GM12878 (cell line): ENCODE data around the gene PPP1R36. TPM values are rescaled to one million over a fixed set of nuclear protein-coding genes. Genes with fewer than 3 reads are reported as not detected.

Source experiments
- ATAC-seq: fragments of 200-7000 bp; cut with Tn5 transposase; 3 replicates; pipeline ENCODE4 v1.9.1; 2020; ENCODE audit warnings: mild to moderate bottlenecking, moderate library complexity
- BruUV-seq: library from RNA; stranded (reverse); fragments of 400-500 nt; replicated peaks from 2 replicates; lab custom pipeline; 2021; lab: Mats Ljungman, UMichigan
- CTCF ChIA-PET: fragments of 300-600 bp; sonication (Branson Sonifier 250); formaldehyde crosslinking; extraction: SDS; loops from one replicate; lab custom pipeline; 2021; ENCODE audit warnings: inconsistent platforms; lab: Yijun Ruan, JAX
- POLR2A ChIA-PET: fragments of 350-600 bp; formaldehyde crosslinking; extraction: SDS; loops from one replicate; lab custom pipeline; 2021; ENCODE audit warnings: inconsistent platforms; lab: Charles Lee
- RAD21 ChIA-PET: fragments of 300-600 bp; sonication (Branson Sonifier 250); formaldehyde crosslinking; loops from one replicate; lab custom pipeline; 2023; ENCODE audit warnings: antibody characterized with exemption; ENCODE audit not compliant: unreplicated experiment; lab: Charles Lee
- SMC1A ChIA-PET: fragments of 300-600 bp; sonication (Branson Sonifier 250); formaldehyde crosslinking; loops from one replicate; lab custom pipeline; 2023; ENCODE audit not compliant: unreplicated experiment, uncharacterized antibody; lab: Charles Lee
- DNase-seq: peaks from one replicate; pipeline ENCODE4 v3.0.0-alpha.2; 2011; ENCODE audit warnings: low read depth, low spot score
- FAIRE-seq: peaks from 3 replicates; lab custom pipeline; 2011; peaks lifted over from hg19 to GRCh38; lab: Jason Lieb, UNC
- H2AFZ ChIP-seq: 2 replicates; pipeline ENCODE4 v1.6.0; 2011; ENCODE audit warnings: low read depth, low read length, control low read depth; ENCODE audit not compliant: control insufficient read depth
- H3K27ac ChIP-seq: 2 replicates; pipeline ENCODE4 v1.5.1; 2011; ENCODE audit warnings: control low read depth; ENCODE audit not compliant: control insufficient read depth, insufficient read depth
- H3K27me3 ChIP-seq, 2 experiments: replicated peaks in 1 of 2; 2 replicates each; pipeline versions ENCODE4 v1.6.0 to v1.6.1; 2011; ENCODE audit warnings: low read length in 1 of 2; ENCODE audit not compliant: control insufficient read depth in 2 of 2, insufficient read depth in 2 of 2
- H3K36me3 ChIP-seq, 2 experiments: 2 replicates each; pipeline ENCODE4 v1.5.1; 2011; ENCODE audit warnings: low read length in 1 of 2; ENCODE audit not compliant: control insufficient read depth in 2 of 2, insufficient read depth in 2 of 2
- H3K4me1 ChIP-seq: 2 replicates; pipeline ENCODE4 v1.6.1; 2011; ENCODE audit warnings: mild to moderate bottlenecking, low read length, moderate library complexity, mixed read lengths; ENCODE audit not compliant: control insufficient read depth, insufficient read depth
- H3K4me2 ChIP-seq: 2 replicates; pipeline ENCODE4 v1.6.0; 2011; ENCODE audit warnings: control low read depth; ENCODE audit not compliant: control insufficient read depth, insufficient read depth
- H3K4me3 ChIP-seq: fragments of 200-600 bp; sonication (generic); 2 replicates; pipeline ENCODE4 v1.5.1; 2016
- H3K79me2 ChIP-seq: 2 replicates; pipeline ENCODE4 v1.6.0; 2011; ENCODE audit warnings: low read length; ENCODE audit not compliant: control insufficient read depth, insufficient read depth
- H3K9ac ChIP-seq: 2 replicates; pipeline ENCODE4 v1.8.0; 2011; ENCODE audit warnings: low read length, control low read depth, mixed read lengths; ENCODE audit not compliant: control insufficient read depth, insufficient read depth
- H3K9me3 ChIP-seq: replicated peaks from 3 replicates; pipeline ENCODE4 v1.5.1; 2011; ENCODE audit warnings: mild to moderate bottlenecking, low read length; ENCODE audit not compliant: control insufficient read depth, insufficient read depth
- H4K20me1 ChIP-seq: 2 replicates; pipeline ENCODE4 v1.6.0; 2011; ENCODE audit not compliant: control insufficient read depth, insufficient read depth
- BHLHE40 ChIP-seq, 2 experiments: fragments of 450-650 bp in 1 of 2; IDR thresholded peaks; 2 replicates each; pipeline ENCODE4 v1.6.1; 2011 to 2017; ENCODE audit warnings: low read depth in 2 of 2, borderline replicate concordance in 1 of 2, improper control_type of control experiment in 1 of 2, low read length in 1 of 2, mild to moderate bottlenecking in 1 of 2
- FOXM1 ChIP-seq: IDR thresholded peaks from 2 replicates; pipeline ENCODE4 v1.6.1; 2012; ENCODE audit warnings: low read depth, mild to moderate bottlenecking, inconsistent platforms, low read length, moderate library complexity
- NFXL1 ChIP-seq: fragments of 450-650 bp; IDR thresholded peaks from 2 replicates; pipeline ENCODE4 v1.6.1; 2017; ENCODE audit warnings: antibody characterized with exemption, mild to moderate bottlenecking, borderline replicate concordance
- PAX8 ChIP-seq: fragments of 450-650 bp; IDR thresholded peaks from 2 replicates; pipeline ENCODE4 v1.6.1; 2017; ENCODE audit warnings: mild to moderate bottlenecking, moderate library complexity
- PKNOX1 ChIP-seq: fragments of 450-650 bp; IDR thresholded peaks from 2 replicates; pipeline ENCODE4 v1.6.1; 2016; ENCODE audit warnings: mild to moderate bottlenecking
- PML ChIP-seq: IDR thresholded peaks from 2 replicates; pipeline ENCODE4 v1.6.1; 2012; ENCODE audit warnings: low read length, inconsistent platforms
- RFX5 ChIP-seq: IDR thresholded peaks from 2 replicates; pipeline ENCODE4 v1.6.1; 2011; ENCODE audit warnings: low read depth, low read length, improper control_type of control experiment
- SRF ChIP-seq, 2 experiments: IDR thresholded peaks; 2 replicates each; pipeline ENCODE4 v1.6.1; 2011; ENCODE audit warnings: low read depth in 2 of 2, low read length in 2 of 2, mild to moderate bottlenecking in 1 of 2, moderate library complexity in 1 of 2
- TCF12 ChIP-seq: IDR thresholded peaks from 2 replicates; pipeline ENCODE4 v1.6.1; 2011; ENCODE audit warnings: low read depth, mild to moderate bottlenecking, low read length
- WGBS: methylation state at CpG from one replicate; pipeline ENCODE4 v1.1.6; 2016; ENCODE audit warnings: low lambda C conversion rate; ENCODE audit not compliant: insufficient replicate concordance, insufficient coverage; ENCODE audit errors: missing lambda C conversion rate; 5-methylcytosine and 5-hydroxymethylcytosine counted together
- in situ Hi-C: fragments of 300-500 bp; cut with MboI; formaldehyde crosslinking; loops from 9 replicates; pipeline ENCODE4 v1.14.3; 2018; ENCODE audit warnings: mixed read lengths
- intact Hi-C: fragments of 100-400 bp; cut with micrococcal nuclease; formaldehyde crosslinking; loops from one replicate; pipeline ENCODE4 v1.14.2; 2022; ENCODE audit not compliant: unreplicated experiment
- polyA plus RNA-seq, 11 experiments: library from polyadenylated mRNA; depleted of rRNA in 4 of 11; unstranded in 6 of 11; stranded (reverse) in 5 of 11; fragments of >200 nt; fragmentation: Nextera tagmentation in 4 of 11; fragmentation: Illumina TruSeq in 1 of 11; extraction: Ambion mirVana in 4 of 11; extraction: Trizol in 1 of 11; gene quantifications; 1 replicate in 1 of 11; 2 replicates in 10 of 11; pipeline versions ENCODE4 v1.2.1 to v1.2.3, GENCODE V29; 2011 to 2016; ENCODE audit warnings: inconsistent platforms in 2 of 11, missing spikeins in 2 of 11, low read depth in 1 of 11
- total RNA-seq, 4 experiments: library from RNA; depleted of rRNA in 3 of 4; stranded (reverse); fragments of >200 nt in 3 of 4; fragmentation: Illumina TruSeq in 1 of 4; extraction: Trizol in 1 of 4; gene quantifications; 2 replicates each; pipeline versions ENCODE4 v1.2.1 to v1.2.3, GENCODE V29; 2013 to 2021

The PPP1R36 gene
- total and polyA plus RNA-seq, 10 of the 15 experiments (the other 5 are each of a cell fraction or from before 2014, with no cell fraction given): 0.12 to 0.13 TPM; not detected in 8

- 55% methylated on average over 4 of the region's 4 CpGs for WGBS
- no TSS peak for BruUV-seq
- no peak; the same call in 2 of the 3 replicates for ATAC-seq
- no peaks in the 10 kb centered on the region for H3K9me3 ChIP-seq
- H3K4me1 ChIP-seq: no peaks in the 10 kb centered on the region
- no peaks in the 10 kb centered on the region for H3K79me2 ChIP-seq
- no peaks in the 10 kb centered on the region for H3K36me3 ChIP-seq
- H3K4me3 ChIP-seq: no peak overlapping the region
- no peak for TF ChIP-seq SRF (IDR thresholded peaks at IDR 0.05; ENCODE audit: low read depth in 2 of 2, low read length in 2 of 2)
- TF ChIP-seq PML: no peak
- TF ChIP-seq BHLHE40 (IDR thresholded peaks at IDR 0.05; ENCODE audit: borderline replicate concordance in 1 of 2, low read depth in 2 of 2, low read length in 1 of 2): no peak
- no peak for TF ChIP-seq RFX5
- TF ChIP-seq FOXM1: no peak
- no peak for TF ChIP-seq PKNOX1
- TF ChIP-seq PAX8: no peak
- TF ChIP-seq TCF12: no peak
- TF ChIP-seq NFXL1: no peak
- POLR2A ChIA-PET: no interaction called here
- no peak overlapping the region for H3K4me2 ChIP-seq
- SMC1A ChIA-PET: no interaction called here
- H3K9ac ChIP-seq: no peak overlapping the region
- RAD21 ChIA-PET: no interaction called here
- H4K20me1 ChIP-seq: no peaks in the 10 kb centered on the region
- intact Hi-C loops: no loop called here
- no peak for FAIRE-seq
- H3K27me3 ChIP-seq: peaks cover 3 to 14% of the 10 kb centered on the region in 2 experiments
- no peak overlapping the region for H3K27ac ChIP-seq
- H2AFZ ChIP-seq: no peak overlapping the region
- in situ Hi-C loops: no loop called here
- CTCF ChIA-PET: interaction anchor here (0.7 to 1.2 kb wide), 3 partner anchors 11 to 200 kb away, joined by 3 to 6 read pairs (median 4); no protein-coding TSS in a partner anchor
- DNase-seq: no peak
Observed at GRCh38 chr14:64554556-64554955, 4.8 kb downstream of the PPP1R36 start.
